GM18517 (cell line): ENCODE measurements around the gene DBF4B.
"Not testable (repeated sequence)": the region's sequence is repeated elsewhere in the genome, so short reads cannot be mapped to it uniquely, and the experiment has no call there.

Source experiments
- ATAC-seq: cut with Tn5 transposase; IDR thresholded peaks from one replicate; pipeline ENCODE4 v1.9.1; 2021; ENCODE audit warnings: mild to moderate bottlenecking, moderate library complexity; ENCODE audit not compliant: unreplicated experiment

DBF4B gene

DNA sequence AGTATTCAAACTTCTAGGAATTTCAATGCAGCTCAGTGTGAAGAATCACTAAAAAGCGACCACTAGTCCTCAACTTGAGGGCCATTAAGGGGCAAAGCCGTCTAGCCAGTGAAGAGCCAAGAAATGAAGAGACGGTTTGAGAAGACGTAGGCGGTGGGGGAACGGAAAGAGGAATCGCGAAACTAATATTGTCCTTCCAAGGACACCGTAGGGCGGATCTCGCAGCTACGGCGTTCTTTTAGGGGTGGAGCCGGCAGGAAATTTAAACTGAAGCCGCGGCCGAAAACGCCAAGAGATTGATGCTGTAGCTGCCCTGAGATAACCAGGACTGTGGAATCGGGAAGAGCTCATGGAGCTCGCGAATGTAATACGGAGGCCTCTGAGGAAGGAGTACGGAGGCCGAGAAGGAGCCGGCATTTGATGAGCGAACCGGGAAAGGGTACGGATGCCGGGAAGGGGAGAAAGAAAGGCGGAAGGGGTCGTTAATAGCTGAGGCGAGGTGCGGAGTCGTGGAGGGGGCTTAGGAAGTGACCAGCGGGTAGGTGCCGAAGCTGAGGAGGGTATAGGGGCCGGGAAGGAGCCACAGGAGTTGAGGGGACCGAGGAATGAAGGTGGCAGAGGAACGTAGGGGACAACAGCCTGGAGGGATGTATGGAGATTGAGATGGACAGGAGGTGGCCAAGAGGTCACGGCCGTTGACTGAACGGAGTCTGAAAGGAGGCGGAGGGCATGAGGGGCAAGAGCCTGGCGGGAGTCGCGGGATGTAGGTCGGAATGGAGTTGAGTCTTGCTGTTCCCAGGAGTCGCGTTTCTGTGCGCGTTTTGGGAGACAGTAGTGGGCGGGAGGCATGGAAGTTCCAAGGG, at the start of gene DBF4B:
TSS of gene DBF4B (plus strand) at position 265 of the 863 bp plus-strand sequence. CDS start at position 421, 156 bp downstream.
- peak; percentile 65 for ATAC-seq

DNA sequence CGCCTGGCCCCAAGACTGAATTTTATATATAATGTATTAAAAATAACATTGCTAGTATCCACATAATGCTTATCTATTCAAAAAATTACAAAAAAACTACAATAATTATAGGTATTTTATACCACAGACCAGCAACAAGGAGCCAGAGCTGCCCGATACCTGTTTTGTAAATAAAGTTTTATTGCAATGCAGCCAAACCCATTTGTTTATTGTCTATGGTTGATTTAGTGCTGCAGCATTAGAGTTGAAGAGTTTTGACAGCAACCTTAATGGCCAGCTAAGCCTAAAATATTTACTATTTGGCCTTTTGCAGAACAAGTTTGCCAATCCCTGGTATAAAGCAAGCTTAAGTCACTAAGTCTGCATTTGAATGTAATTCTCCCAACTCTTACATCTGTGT, 46.6 kb upstream of the DBF4B start:
- no peak for ATAC-seq

- no peak for ATAC-seq
These were observed 45.4 kb upstream of the DBF4B start for GRCh38 chr17:44663095-44663494.

DNA sequence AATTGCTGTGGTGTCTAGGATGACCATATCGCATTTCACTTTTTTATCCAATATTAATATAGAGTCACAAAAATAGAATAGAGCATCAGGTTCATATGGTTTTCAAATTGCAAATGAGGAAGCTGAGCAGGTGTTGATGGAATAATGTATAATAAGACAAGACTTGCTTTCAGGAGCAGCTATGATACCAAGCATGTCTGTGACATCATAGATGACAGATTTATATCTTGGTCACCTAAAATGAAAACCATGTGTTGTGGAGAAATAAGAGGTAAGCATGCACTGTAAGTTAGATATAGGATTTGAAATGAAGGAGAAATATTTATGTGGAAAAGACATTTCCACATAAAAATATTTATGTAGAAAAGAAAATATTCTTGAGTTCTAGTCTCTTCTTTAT, 43.6 kb upstream of the DBF4B start:
- no peak for ATAC-seq

GRCh38 chr17:44666006-44666405, 42.5 kb upstream of the DBF4B start:
- ATAC-seq: no peak

DNA sequence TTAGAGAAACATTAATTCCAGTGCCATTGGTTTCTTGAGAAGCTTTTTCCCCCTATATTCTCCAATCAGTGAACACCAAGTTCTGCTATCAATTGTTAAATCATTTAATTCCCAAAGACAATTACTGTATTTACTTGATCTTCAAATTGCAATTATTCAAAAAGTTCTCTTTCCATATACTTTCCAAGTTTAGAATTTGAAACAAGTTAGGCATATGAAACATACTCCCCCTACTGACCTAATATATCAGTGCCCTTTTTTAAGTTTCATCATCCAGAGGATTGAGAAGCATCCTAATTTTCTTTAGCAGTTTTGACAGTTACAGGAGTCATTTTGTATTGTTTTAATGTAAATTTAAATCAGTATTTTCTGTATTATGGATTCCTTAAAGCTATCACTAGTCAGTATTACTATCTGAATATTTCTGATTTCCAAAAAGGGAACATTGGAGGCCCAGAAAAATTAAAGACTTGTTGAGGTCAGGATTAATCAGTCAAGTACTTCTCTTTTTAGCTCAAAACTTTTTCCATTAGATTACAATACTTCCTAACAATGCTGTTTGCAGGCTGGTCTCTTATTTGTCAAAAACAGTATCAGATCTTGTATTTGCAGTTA, 35.9 kb upstream of the DBF4B start:
- no peak for ATAC-seq

- no peak for ATAC-seq
These were observed 34.6 kb upstream of the DBF4B start for GRCh38 chr17:44673893-44674292.

- no peak for ATAC-seq
These were observed 31.3 kb upstream of the DBF4B start for GRCh38 chr17:44677136-44677535.

DNA sequence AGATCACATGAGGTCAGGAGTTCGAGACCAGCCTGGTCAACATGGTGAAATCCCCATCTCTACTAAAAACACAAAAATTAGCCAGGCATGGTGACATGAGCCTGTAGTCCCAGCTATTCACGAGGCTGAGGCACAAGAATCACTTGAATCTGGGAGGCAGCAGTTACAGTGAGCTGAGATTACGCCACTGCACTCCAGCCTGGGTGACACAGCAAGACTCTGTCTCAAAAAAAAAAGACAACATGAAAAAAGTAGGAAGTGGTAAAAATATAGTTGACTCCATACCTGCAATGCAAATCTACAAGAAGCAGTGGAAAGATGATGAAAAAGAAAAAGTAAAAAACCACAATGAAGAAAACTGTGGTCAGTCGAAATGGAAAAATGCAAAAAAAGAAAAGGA, 25.2 kb upstream of the DBF4B start:
- ATAC-seq: not testable (repeated sequence)

GRCh38 chr17:44687756-44688155, 20.7 kb upstream of the DBF4B start:
- ATAC-seq: no peak

GRCh38 chr17:44688200-44688599, 20.3 kb upstream of the DBF4B start:
- no peak for ATAC-seq

GRCh38 chr17:44688675-44689476, 19.6 kb upstream of the DBF4B start:
- peak; percentile 27 for ATAC-seq

- ATAC-seq: peak; percentile 84
These were observed 18.8 kb upstream of the DBF4B start, which contains the start of gene CCDC43 for GRCh38 chr17:44689477-44690217. Gene CCDC43 (minus strand): TSS chr17:44689776. CDS start chr17:44689753, 23 bp downstream.

GRCh38 chr17:44690746-44691306, 17.6 kb upstream of the DBF4B start:
- ATAC-seq: not testable (repeated sequence)

- ATAC-seq: no peak
These were observed 14.9 kb upstream of the DBF4B start for GRCh38 chr17:44693609-44694008.

GRCh38 chr17:44700288-44700687, 8.2 kb upstream of the DBF4B start:
- ATAC-seq: not testable (repeated sequence)

DNA sequence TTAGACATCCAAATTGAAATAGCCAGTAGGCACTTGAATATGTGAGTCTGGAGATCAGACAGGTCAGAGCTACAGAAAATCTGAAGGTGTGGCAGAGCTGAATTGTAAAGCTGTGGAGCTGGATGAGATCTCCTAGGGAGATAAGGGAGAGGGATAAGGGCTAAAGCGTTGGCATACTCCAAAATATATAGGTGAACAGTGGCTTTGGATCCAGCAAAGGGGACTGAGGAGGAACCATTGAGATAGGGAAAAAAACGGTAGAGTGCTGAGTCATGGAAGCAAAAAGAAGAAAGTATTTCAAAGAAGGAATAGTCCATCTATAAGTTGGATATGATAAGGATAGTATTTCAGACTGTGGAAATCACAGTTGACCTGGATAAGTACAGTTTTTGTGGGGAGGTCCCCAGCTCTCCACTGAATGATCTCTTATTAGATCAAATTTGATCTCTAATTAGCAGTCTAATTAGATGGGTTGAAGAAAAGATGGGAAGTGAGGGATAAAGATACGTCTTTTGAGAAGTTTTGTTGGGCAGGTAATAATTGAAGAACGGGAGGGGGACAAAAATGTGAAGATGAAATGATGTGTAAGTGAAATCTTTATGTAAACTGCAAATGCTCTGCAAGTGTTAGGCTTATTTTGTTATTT, 587 bp upstream of the DBF4B start:
- no peak for ATAC-seq

DNA sequence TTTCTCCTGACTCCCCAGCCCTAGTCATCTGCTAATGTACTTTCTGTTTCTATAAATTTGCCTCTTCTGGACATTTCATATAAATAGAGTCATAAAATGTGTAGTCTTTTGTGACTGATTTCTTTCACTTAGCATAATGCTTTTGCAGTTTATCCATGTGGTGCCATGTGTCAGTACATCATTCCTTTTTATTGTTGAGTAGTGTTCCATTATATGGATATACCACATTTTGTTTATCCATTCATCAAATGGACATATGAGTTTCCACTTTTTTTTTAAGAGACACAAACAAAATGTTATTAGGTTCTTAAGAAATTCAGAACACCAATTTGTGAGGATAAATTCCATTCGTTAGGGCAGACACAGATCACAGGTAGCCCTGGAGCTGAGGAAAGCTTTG, 11.0 kb downstream of the DBF4B start:
- ATAC-seq: no peak

- ATAC-seq: no peak
These were observed 13.8 kb downstream of the DBF4B start for GRCh38 chr17:44722254-44722653.

GRCh38 chr17:44726121-44726520, 17.7 kb downstream of the DBF4B start:
- ATAC-seq: not testable (repeated sequence)
